Islet precursor cell (in vitro differentiated cells): ENCODE results near the gene LRRC47.
"Not testable (repeated sequence)": the region's sequence is repeated elsewhere in the genome, so short reads cannot be mapped to it uniquely, and the experiment has no call there.

Experiments
- DNase-seq: peaks from one replicate; pipeline ENCODE4 v3.0.0-alpha.2; 2018

LRRC47 gene

GRCh38 chr1:3814771-3815561 lies 18.7 kb upstream of the LRRC47 start:
- DNase-seq = no peak

GRCh38 chr1:3814065-3814464 lies 17.8 kb upstream of the LRRC47 start:
- DNase-seq = no peak

- DNase-seq = no peak
Observed at GRCh38 chr1:3811595-3811911, 15.3 kb upstream of the LRRC47 start.

DNA sequence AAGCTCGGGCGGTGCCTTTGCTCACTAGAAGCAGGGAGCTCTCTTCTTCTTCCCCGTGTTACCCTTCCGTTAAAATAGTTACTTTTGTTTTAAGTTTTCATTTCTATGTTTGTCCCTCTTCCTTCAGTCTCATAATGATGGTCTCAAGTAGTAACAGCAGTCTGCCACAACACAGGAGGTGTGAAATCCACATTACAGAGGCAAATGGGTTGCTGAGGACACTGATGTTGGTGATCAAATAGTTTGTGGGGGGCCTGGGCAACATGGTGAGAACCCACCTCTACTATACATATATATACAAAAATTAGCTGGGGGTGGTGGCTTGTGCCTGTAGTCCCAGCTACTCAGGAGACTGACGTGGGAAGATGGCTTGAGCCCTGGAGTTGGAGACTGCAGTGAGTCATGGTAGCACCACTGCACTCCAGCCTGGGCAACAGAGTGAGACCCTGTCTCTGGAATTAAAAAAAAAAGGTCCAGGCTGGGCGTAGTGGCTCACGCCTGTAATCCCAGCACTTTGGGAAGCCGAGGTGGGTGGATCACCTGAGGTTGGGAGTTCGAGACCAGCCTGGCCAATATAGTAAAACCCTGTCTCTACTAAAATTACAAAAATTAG lies 14.0 kb upstream of the LRRC47 start:
- not testable (repeated sequence) for DNase-seq

DNA sequence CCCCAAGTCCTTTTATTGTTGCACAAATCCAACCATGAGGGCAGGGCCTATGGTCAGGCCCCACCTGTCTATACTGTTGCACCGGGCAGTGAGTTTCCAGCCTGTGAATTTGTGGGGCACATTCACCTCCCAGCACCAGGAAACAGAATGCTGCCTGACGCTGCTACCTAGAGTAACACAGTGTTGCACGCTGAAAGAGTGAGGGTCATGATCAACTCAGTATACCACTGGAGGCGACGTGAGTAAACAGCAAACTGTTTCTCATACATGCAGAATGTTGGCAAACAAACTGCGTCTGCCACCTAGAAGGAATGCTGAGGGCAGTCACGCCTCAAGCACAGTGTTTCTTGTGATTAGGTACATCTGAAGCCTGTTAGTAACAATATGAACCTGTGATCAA lies 13.4 kb upstream of the LRRC47 start:
- no peak for DNase-seq

DNA sequence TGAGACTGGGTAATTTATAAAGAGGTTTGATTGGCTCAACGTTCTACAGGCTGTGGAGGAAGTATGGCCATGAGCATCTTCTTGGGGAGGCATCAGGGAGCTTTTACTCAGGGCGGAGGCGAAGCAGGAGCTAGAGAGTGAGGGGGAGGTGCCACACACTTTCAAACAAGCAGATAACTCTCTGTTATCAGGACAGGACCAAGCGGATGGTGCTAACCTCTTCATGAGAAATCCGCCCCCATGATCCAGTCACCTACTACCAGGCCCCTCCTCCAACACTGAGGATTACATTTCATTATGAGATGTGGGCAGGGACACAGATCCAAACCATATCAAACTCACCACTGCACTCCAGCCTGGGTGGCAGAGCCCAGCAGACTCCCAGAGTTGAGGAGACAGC lies 11.5 kb upstream of the LRRC47 start:
- no peak for DNase-seq

GRCh38 chr1:3805038-3805437 lies 8.7 kb upstream of the LRRC47 start:
- no peak for DNase-seq

DNA sequence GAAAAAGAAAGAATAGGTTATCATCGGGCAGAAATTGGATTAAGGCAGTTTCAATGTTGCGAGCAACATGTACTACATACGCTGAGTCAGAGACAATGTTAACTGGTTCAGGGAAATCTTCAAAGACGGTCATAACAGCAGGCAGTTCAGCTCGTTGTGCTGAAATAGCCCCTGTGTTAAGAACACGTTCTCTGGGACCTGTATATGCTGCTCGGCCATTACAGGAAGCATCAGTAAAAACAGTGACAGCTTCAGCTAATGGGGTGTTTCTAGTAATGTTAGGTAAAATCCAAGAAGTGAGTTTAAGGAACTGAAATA lies 8.3 kb upstream of the LRRC47 start:
- DNase-seq = not testable (repeated sequence)

DNA sequence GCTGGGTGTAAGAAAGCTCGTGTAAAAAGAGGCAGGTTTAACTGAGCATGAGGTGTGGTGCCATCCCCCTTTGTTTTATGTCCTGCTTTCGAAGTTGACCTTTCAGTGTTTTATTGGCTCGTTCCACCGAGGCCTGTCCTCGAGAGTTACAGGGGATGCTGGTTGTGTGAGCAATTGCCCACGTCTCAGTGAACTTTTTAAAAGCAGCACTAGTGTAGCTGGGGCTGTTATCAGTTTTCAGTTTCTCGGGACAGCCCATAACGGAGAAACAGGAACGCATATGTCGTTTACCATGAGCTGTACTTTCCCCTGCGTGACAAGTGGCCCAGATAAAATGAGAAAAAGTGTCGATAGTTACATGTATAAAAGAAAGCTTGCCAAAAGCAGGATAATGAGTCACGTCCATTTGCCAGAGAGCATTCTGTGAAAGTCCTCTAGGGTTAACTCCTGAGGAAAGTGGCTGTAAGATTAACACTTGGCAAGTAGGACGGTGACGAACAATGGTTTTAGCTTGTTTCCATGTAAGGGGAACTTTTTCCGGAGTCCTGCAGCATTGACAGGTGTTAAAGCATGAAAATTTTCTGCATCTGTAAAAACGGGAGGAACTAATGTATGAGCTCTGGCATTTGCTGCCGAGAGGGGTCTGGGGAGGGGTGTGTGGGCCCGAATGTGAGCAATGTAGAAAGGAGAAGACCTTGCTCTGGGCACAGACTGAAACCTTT lies 7.8 kb upstream of the LRRC47 start:
- no peak for DNase-seq

DNA sequence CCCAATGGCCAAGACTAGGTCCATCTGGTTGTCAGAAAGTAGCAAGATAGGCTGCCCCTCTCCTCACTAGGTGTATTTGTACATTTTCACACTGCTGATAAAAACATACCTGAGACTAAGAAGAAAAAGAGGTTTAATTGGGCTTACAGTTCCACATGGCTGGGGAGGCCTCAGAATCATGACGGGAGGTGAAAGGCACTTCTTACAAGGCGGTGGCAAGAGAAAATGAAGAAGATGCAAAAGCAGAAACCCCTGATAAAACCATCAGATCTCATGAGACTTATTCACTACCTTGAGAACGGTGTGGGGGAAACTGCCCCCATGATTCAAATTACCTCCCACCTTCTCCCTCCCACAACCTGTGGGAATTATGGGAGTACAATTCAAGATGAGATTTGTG lies 4.5 kb upstream of the LRRC47 start:
- DNase-seq = not testable (repeated sequence)

- DNase-seq = no peak
Observed at GRCh38 chr1:3799976-3800685, 3.8 kb upstream of the LRRC47 start.

DNA sequence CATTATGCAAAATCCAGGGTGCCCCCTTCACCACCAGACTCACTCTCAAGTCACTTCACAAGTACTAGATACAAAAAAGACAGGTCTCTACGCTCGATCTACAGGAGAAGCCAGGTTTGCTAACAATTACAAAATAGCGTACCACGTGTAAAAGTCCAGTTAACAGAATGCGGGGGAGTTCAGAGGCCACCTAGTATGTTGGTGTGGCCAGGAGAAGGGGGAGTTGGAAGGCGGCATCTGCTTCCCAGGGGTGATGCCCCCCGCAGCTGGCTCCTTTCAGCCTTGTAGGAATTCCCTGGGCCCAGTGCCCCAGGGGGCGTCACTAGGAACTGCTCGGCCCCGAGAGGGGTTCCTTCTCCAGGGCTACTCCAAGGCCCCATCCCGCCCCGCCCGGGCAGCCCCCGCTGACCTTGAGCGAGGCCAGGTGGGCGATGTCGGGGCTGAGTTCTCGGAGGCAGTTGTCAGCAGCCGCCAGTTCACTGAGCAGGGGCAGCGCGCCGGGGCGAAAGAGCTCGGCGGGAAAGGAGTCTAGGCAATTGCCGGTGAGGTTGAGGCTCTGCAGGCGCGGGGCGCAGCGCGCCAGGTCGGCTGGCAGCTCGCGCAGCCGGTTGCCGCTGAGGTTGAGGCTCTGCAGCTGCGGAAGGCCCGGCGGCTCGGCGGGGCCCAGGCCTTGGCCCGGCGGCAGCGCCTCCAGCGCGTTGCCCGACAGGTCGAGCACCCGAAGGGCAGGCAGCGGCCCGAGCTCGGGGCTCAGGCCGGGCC lies 664 bp downstream of the LRRC47 start:
- no peak for DNase-seq

- DNase-seq = no peak
Observed at GRCh38 chr1:3790952-3791351, 5.3 kb downstream of the LRRC47 start.

DNA sequence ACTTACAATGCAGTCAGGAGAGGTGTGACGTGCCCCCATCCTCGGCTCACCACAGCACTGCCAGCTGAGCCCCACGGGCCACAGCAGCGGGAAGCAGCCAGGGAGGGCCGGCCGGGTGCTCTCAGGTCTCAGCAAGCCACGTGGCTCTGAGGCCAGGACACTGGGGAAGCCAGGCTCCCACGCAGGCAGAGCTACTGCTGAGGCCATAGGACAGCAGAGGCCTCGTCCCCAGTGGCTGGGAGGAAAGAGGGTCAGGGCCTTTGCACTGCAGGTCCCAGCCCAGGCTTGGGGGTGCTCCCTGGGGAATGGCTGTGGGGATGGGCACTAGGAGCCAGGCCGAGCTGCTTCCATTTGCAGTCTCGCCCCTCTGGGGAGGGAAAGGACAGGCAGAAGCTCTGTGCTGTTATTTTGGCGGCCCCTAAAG lies 5.8 kb downstream of the LRRC47 start:
- peak; percentile 57 for DNase-seq

- no peak for DNase-seq
Observed at GRCh38 chr1:3789421-3790300, 6.6 kb downstream of the LRRC47 start.

DNA sequence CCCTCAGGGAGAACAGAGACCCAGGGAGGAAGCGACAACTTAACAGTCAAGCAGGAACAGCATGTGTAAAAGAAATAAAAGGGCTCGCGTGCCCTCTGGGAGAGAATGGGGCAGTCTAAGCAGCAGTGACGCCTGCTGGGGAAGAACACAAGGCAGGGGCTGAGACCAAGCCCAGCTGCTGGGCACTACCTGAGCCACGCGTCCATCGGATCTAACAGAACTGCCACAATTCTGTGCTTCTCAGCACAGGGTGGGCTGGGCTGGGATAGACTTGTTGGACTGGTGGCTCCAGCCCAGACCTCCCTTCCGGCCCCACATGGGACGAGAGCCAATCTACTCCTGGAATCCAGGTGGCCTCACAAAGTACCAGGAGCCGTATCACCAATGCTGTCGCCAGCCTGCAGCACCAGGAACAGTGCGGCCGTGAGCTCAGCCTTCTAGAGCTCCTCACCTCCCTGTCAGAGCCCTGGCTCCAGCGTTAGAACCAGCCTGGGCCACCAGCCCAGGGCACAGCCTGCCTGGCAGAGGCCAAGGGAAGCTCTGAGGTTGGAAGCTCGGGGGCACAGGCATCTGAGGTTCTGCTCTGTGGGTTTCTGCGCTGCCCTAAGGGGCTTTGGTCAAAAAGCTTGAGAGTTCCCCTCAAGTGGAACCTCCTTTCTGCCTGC lies 7.4 kb downstream of the LRRC47 start:
- no peak for DNase-seq

GRCh38 chr1:3787745-3788605 lies 8.3 kb downstream of the LRRC47 start:
- no peak for DNase-seq

DNA sequence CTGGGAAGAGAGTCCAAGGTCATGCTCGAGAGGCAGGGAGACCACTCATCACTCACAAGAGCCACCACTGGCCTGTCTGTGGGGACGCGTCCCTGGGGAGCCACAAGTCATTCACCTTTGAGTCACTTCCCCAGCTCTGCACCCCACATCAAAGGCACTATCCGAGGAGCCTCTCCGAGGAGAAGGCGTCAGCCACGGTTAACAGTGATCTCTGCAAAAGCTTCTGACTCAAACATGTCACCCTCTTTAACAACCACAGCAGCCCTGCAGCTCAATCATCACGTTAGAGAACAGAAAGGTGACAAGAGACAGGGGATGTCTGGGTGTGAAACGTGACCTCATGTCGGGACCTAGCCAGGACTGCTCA lies 9.0 kb downstream of the LRRC47 start:
- no peak for DNase-seq

GRCh38 chr1:3786468-3787348 lies 9.6 kb downstream of the LRRC47 start:
- DNase-seq = no peak
